OCI-LY7 (cell line): ENCODE results near the gene PLEKHG4. TPM values are rescaled to one million over a fixed set of nuclear protein-coding genes. Genes with fewer than 3 reads are reported as not detected.

Experiments used
- BruUV-seq: library from RNA; stranded (reverse); fragments of 400-500 nt; replicated peaks from 2 replicates; lab custom pipeline; 2021; lab: Mats Ljungman, UMichigan
- CTCF ChIA-PET: fragments of 300-600 bp; sonication (Branson Sonifier 250); formaldehyde crosslinking; loops from one replicate; lab custom pipeline; 2022; ENCODE audit warnings: antibody characterized with exemption; ENCODE audit not compliant: unreplicated experiment; lab: Charles Lee
- POLR2A ChIA-PET: fragments of 300-600 bp; sonication (Branson Sonifier 250); formaldehyde crosslinking; loops from one replicate; lab custom pipeline; 2022; ENCODE audit warnings: antibody characterized with exemption; lab: Charles Lee
- DNase-seq: peaks from one replicate; pipeline ENCODE4 v3.0.0-alpha.2; 2015; ENCODE audit warnings: low spot score
- H2AFZ ChIP-seq: fragments of 200-600 bp; sonication (generic), shearing (Covaris generic); 2 replicates; pipeline ENCODE4 v1.6.1; 2014; ENCODE audit warnings: mild to moderate bottlenecking, antibody characterized with exemption, low read length, moderate library complexity
- H3K27ac ChIP-seq: fragments of 200-600 bp; sonication (generic); 2 replicates; pipeline ENCODE4 v1.5.1; 2014; ENCODE audit warnings: mixed run types, low read depth, mild to moderate bottlenecking, moderate library complexity, low read length, inconsistent platforms; ENCODE audit not compliant: poor library complexity, severe bottlenecking
- H3K36me3 ChIP-seq: fragments of 200-600 bp; sonication (generic); 2 replicates; pipeline ENCODE4 v1.6.1; 2014; ENCODE audit warnings: mild to moderate bottlenecking, antibody characterized with exemption, low read length, moderate library complexity, mixed read lengths; ENCODE audit not compliant: insufficient read depth
- H3K4me1 ChIP-seq: fragments of 200-600 bp; sonication (generic); 2 replicates; pipeline ENCODE4 v1.5.1; 2014; ENCODE audit warnings: mild to moderate bottlenecking, low read length; ENCODE audit not compliant: insufficient read depth, poor library complexity, severe bottlenecking
- H3K4me2 ChIP-seq: fragments of 200-600 bp; sonication (generic); 2 replicates; pipeline ENCODE4 v1.6.1; 2014; ENCODE audit warnings: mild to moderate bottlenecking, low read length
- H3K4me3 ChIP-seq: fragments of 200-600 bp; sonication (generic); 2 replicates; pipeline ENCODE4 v1.5.1; 2014; ENCODE audit warnings: mild to moderate bottlenecking, low read depth, low read length; ENCODE audit not compliant: poor library complexity, severe bottlenecking
- H3K79me2 ChIP-seq: fragments of 200-600 bp; sonication (generic); 2 replicates; pipeline ENCODE4 v1.6.1; 2016; ENCODE audit warnings: low read depth, mild to moderate bottlenecking, low read length, moderate library complexity, mixed read lengths; ENCODE audit not compliant: insufficient read depth
- H3K9me2 ChIP-seq: fragments of 200-600 bp; sonication (generic); 2 replicates; pipeline ENCODE4 v1.6.1; 2016; ENCODE audit warnings: mild to moderate bottlenecking, low read length, mixed read lengths; ENCODE audit not compliant: insufficient read depth
- H3K9me3 ChIP-seq: fragments of 200-600 bp; sonication (generic); 2 replicates; pipeline ENCODE4 v1.6.1; 2014; ENCODE audit warnings: mild to moderate bottlenecking, mixed run types, low read length, mixed read lengths
- H4K20me1 ChIP-seq: fragments of 200-600 bp; sonication (generic); 2 replicates; pipeline ENCODE4 v1.6.1; 2014; ENCODE audit warnings: mild to moderate bottlenecking, antibody characterized with exemption, low read length, moderate library complexity, mixed read lengths; ENCODE audit not compliant: insufficient read depth
- EZH2phosphoT487 ChIP-seq: fragments of 200-600 bp; sonication (generic); IDR thresholded peaks from 2 replicates; pipeline ENCODE4 v1.6.1; 2018; ENCODE audit warnings: low read depth, borderline replicate concordance, mild to moderate bottlenecking, mixed run types, antibody characterized with exemption, low read length, moderate library complexity, mixed read lengths
- intact Hi-C: fragments of 100-400 bp; cut with micrococcal nuclease; formaldehyde crosslinking; loops from one replicate; pipeline ENCODE4 v1.10.0; 2022; ENCODE audit not compliant: unreplicated experiment
- total RNA-seq, 2 experiments: library from RNA; depleted of rRNA in 1 of 2; stranded (reverse); fragments of >200 nt in 1 of 2; shearing (Covaris generic) in 1 of 2; gene quantifications; 2 replicates each; pipeline ENCODE4 v1.2.3, GENCODE V29; 2014 to 2022
- TF ChIP-seq, protein P1 (sequence below): fragments of 200-600 bp; sonication (generic); conservative IDR thresholded peaks from 2 replicates; pipeline ENCODE4 v1.5.1; 2014; ENCODE audit warnings: mild to moderate bottlenecking, antibody characterized with exemption, low read length, moderate library complexity, mixed read lengths

The PLEKHG4 gene
- total RNA-seq, 2 experiments from 2014 or later = 0.51 TPM; not detected in 1

DNA sequence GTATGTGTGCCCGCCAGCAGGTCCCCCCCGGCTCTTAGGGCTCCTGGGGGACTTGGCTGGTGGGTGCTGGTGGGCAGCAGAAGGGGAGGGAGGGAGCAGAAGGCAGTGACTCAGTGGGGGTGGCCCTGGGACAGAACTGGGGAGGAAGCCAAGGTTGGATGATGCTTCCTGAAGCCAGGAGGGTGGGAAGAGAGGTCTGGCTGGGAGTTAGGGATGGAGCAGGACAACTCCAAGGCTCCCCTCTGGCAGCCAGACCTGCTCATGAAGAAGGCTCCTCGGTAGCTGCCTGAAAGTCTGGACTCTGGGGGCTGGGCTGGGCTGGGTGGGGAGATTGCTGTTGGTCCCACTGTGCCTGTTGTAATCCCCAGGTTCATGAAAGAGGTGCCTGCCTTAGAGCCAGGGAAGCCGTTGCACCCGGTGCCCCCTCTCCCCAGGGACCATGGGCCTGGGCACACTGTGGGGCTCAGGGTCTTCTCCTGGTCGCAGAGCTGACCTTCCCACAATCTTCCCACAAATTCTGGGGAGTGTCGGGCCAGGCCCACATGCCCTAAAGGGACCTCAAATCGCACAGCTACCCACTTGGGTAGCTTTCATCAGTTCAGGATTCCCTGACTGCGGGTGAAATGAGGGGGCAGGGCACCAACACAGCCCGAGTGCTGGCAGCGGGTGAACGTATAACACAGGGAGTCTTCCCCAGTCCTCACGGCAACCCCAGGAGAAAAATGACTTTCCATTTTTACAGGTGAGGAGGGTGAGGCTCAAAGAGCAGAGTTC lies 1.1 kb upstream of the PLEKHG4 start:
- ChIA-PET POLR2A (no interaction called here), CTCF (interaction anchor here (0.6 kb wide), 1 partner anchor 12 kb away, joined by 3 read pairs; no protein-coding TSS in a partner anchor)
- Histone ChIP-seq H3K9me3 (no peaks in the 10 kb centered on the region), H3K4me1 (no peaks in the 10 kb centered on the region), H3K36me3 (no peaks in the 10 kb centered on the region), H3K27ac (no peak overlapping the region), H4K20me1 (no peaks in the 10 kb centered on the region), H2AFZ (peak overlapping the region; percentile 16; the same call in 1 of the 2 replicates), H3K79me2 (no peaks in the 10 kb centered on the region), H3K9me2 (no peaks in the 10 kb centered on the region), H3K4me3 (peak overlapping the region; percentile 53), H3K4me2 (peak overlapping the region; percentile 54; the same call in 1 of the 2 replicates)
- no TSS peak for BruUV-seq
- no peak for TF ChIP-seq EZH2phosphoT487
- TF ChIP-seq, protein P1, sequence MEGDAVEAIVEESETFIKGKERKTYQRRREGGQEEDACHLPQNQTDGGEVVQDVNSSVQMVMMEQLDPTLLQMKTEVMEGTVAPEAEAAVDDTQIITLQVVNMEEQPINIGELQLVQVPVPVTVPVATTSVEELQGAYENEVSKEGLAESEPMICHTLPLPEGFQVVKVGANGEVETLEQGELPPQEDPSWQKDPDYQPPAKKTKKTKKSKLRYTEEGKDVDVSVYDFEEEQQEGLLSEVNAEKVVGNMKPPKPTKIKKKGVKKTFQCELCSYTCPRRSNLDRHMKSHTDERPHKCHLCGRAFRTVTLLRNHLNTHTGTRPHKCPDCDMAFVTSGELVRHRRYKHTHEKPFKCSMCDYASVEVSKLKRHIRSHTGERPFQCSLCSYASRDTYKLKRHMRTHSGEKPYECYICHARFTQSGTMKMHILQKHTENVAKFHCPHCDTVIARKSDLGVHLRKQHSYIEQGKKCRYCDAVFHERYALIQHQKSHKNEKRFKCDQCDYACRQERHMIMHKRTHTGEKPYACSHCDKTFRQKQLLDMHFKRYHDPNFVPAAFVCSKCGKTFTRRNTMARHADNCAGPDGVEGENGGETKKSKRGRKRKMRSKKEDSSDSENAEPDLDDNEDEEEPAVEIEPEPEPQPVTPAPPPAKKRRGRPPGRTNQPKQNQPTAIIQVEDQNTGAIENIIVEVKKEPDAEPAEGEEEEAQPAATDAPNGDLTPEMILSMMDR = peak; percentile 46; the same call in 1 of the 2 replicates
- DNase-seq = no peak
- intact Hi-C loops = loop anchor here (5.0 kb wide), 1 partner anchor 119 kb away; no protein-coding TSS in a partner anchor

DNA sequence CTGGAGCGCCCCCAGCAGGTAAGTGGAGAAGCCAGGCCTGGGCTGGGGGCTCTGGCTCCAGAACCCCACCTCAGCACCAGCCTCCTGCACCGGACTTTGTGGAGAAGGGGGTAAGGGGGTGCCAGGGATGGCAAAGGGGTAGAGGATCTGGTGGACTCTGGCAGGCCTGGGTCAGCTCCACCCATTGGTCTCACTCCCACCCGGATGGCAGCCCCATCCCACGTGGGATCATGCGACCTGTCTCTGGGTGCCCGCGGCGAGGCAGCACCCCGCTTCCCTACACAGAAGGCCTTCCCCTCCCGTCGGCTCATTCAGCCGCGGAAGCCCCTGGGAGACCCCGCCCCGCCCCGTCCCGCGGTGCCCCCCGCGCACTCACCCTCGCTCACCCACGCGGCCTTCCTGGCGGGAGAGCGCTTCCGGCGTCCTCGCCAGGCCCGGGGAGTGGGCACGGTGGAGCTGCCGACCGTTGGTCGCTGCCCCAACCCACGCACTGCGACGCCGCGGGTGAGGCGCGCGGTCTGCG lies 498 bp upstream of the PLEKHG4 start:
- ChIA-PET POLR2A (no interaction called here), CTCF (no interaction called here)
- no TSS peak for BruUV-seq
- Histone ChIP-seq H3K4me1 (no peaks in the 10 kb centered on the region), H4K20me1 (no peaks in the 10 kb centered on the region), H3K27ac (no peak overlapping the region), H3K4me2 (peak overlapping the region; percentile 54; the same call in 1 of the 2 replicates), H3K9me2 (no peaks in the 10 kb centered on the region), H3K36me3 (no peaks in the 10 kb centered on the region), H3K4me3 (peak overlapping the region; percentile 53), H3K9me3 (no peaks in the 10 kb centered on the region), H2AFZ (peak overlapping the region; percentile 16; the same call in 1 of the 2 replicates), H3K79me2 (no peaks in the 10 kb centered on the region)
- no peak for DNase-seq
- intact Hi-C loops = loop anchor here (1.0 to 5.0 kb wide), 2 partner anchors 60 to 118 kb away; no protein-coding TSS in a partner anchor
- no peak for TF ChIP-seq EZH2phosphoT487
- TF ChIP-seq, protein P1 = no peak; the same call in 1 of the 2 replicates
